IPS-20b (cell line): ENCODE results near the gene PRKCB.

Experiments used
- H3K27ac ChIP-seq: one replicate; pipeline ENCODE4 v1.5.1; 2013; ENCODE audit warnings: low read length
- H3K27me3 ChIP-seq: 2 replicates; pipeline ENCODE4 v1.6.1; 2013; ENCODE audit warnings: mild to moderate bottlenecking, low read length, inconsistent platforms; ENCODE audit not compliant: insufficient read depth
- H3K36me3 ChIP-seq: 2 replicates; pipeline ENCODE4 v1.6.1; 2013; ENCODE audit warnings: low read depth, mild to moderate bottlenecking, inconsistent platforms, low read length, moderate library complexity; ENCODE audit not compliant: insufficient read depth
- H3K4me1 ChIP-seq: 2 replicates; pipeline ENCODE4 v1.6.1; 2013; ENCODE audit warnings: mild to moderate bottlenecking, control low read depth, inconsistent platforms, low read length, moderate library complexity; ENCODE audit not compliant: insufficient read depth
- H3K4me3 ChIP-seq: 2 replicates; pipeline ENCODE4 v1.5.1; 2013; ENCODE audit warnings: mild to moderate bottlenecking, low read length, inconsistent platforms
- H3K9ac ChIP-seq: 2 replicates; pipeline ENCODE4 v1.6.1; 2013; ENCODE audit warnings: low read depth, mild to moderate bottlenecking, inconsistent platforms, low read length, moderate library complexity
- H3K9me3 ChIP-seq: 2 replicates; pipeline ENCODE4 v1.6.1; 2013; ENCODE audit warnings: mild to moderate bottlenecking, low read depth, low read length, inconsistent platforms; ENCODE audit not compliant: insufficient read depth

PRKCB gene

GRCh38 chr16:23823475-23824384 is 12.1 kb upstream of the PRKCB start:
- Histone ChIP-seq H3K9ac (no peak overlapping the region), H3K9me3 (no peaks in the 10 kb centered on the region), H3K4me1 (no peaks in the 10 kb centered on the region), H3K4me3 (no peak overlapping the region), H3K27ac (no peak overlapping the region), H3K27me3 (peaks cover 7% of the 10 kb centered on the region; the same call in 1 of the 2 replicates), H3K36me3 (no peaks in the 10 kb centered on the region)

- no peak overlapping the region for H3K27ac ChIP-seq
- no peaks in the 10 kb centered on the region for H3K4me1 ChIP-seq
- H3K27me3 ChIP-seq = peaks cover 7% of the 10 kb centered on the region; the same call in 1 of the 2 replicates
- no peak overlapping the region for H3K9ac ChIP-seq
- H3K36me3 ChIP-seq = no peaks in the 10 kb centered on the region
- no peaks in the 10 kb centered on the region for H3K9me3 ChIP-seq
- H3K4me3 ChIP-seq = no peak overlapping the region
These were observed 10.9 kb upstream of the PRKCB start for GRCh38 chr16:23824909-23825308.

- no peak overlapping the region for H3K4me3 ChIP-seq
- no peak overlapping the region for H3K27ac ChIP-seq
- H3K9ac ChIP-seq = no peak overlapping the region
- H3K9me3 ChIP-seq = no peaks in the 10 kb centered on the region
- H3K36me3 ChIP-seq = no peaks in the 10 kb centered on the region
- H3K4me1 ChIP-seq = no peaks in the 10 kb centered on the region
- peaks cover 7% of the 10 kb centered on the region; the same call in 1 of the 2 replicates for H3K27me3 ChIP-seq
These were observed 9.2 kb upstream of the PRKCB start for GRCh38 chr16:23826528-23827045.

GRCh38 chr16:23827057-23827456 is 8.7 kb upstream of the PRKCB start:
- Histone ChIP-seq H3K4me3 (no peak overlapping the region), H3K9me3 (no peaks in the 10 kb centered on the region), H3K27me3 (peaks cover 7% of the 10 kb centered on the region; the same call in 1 of the 2 replicates), H3K4me1 (no peaks in the 10 kb centered on the region), H3K36me3 (no peaks in the 10 kb centered on the region), H3K27ac (no peak overlapping the region), H3K9ac (no peak overlapping the region)

GRCh38 chr16:23829454-23829853 is 6.3 kb upstream of the PRKCB start:
- Histone ChIP-seq H3K9ac (no peak overlapping the region), H3K36me3 (no peaks in the 10 kb centered on the region), H3K4me3 (no peak overlapping the region), H3K27ac (no peak overlapping the region), H3K27me3 (peaks cover 28% of the 10 kb centered on the region), H3K9me3 (no peaks in the 10 kb centered on the region), H3K4me1 (no peaks in the 10 kb centered on the region)

GRCh38 chr16:23830276-23830675 is 5.5 kb upstream of the PRKCB start:
- no peaks in the 10 kb centered on the region for H3K4me1 ChIP-seq
- no peak overlapping the region for H3K4me3 ChIP-seq
- no peaks in the 10 kb centered on the region for H3K36me3 ChIP-seq
- H3K27me3 ChIP-seq = peaks cover 36% of the 10 kb centered on the region
- no peak overlapping the region for H3K27ac ChIP-seq
- H3K9me3 ChIP-seq = no peaks in the 10 kb centered on the region
- H3K9ac ChIP-seq = no peak overlapping the region

GRCh38 chr16:23832882-23833281 is 2.9 kb upstream of the PRKCB start:
- Histone ChIP-seq H3K27me3 (peaks cover 50% of the 10 kb centered on the region), H3K4me1 (no peaks in the 10 kb centered on the region), H3K4me3 (no peak overlapping the region), H3K27ac (no peak overlapping the region), H3K9me3 (no peaks in the 10 kb centered on the region), H3K9ac (no peak overlapping the region), H3K36me3 (no peaks in the 10 kb centered on the region)

- no peaks in the 10 kb centered on the region for H3K4me1 ChIP-seq
- H3K27me3 ChIP-seq = peaks cover 56% of the 10 kb centered on the region
- H3K4me3 ChIP-seq = no peak overlapping the region
- no peaks in the 10 kb centered on the region for H3K9me3 ChIP-seq
- H3K27ac ChIP-seq = no peak overlapping the region
- no peak overlapping the region for H3K9ac ChIP-seq
- no peaks in the 10 kb centered on the region for H3K36me3 ChIP-seq
These were observed 2.3 kb upstream of the PRKCB start for GRCh38 chr16:23833504-23833903.

- Histone ChIP-seq H3K27me3 (peaks cover 62% of the 10 kb centered on the region), H3K9me3 (no peaks in the 10 kb centered on the region), H3K9ac (no peak overlapping the region), H3K4me3 (no peak overlapping the region), H3K36me3 (no peaks in the 10 kb centered on the region), H3K27ac (no peak overlapping the region), H3K4me1 (no peaks in the 10 kb centered on the region)
These were observed 1.7 kb upstream of the PRKCB start for GRCh38 chr16:23833960-23834685.

GRCh38 chr16:23836078-23836403 is 258 bp downstream of the PRKCB start:
- H3K36me3 ChIP-seq = no peaks in the 10 kb centered on the region
- no peaks in the 10 kb centered on the region for H3K4me1 ChIP-seq
- H3K9me3 ChIP-seq = no peaks in the 10 kb centered on the region
- H3K27me3 ChIP-seq = peaks cover 79% of the 10 kb centered on the region
- no peak overlapping the region for H3K9ac ChIP-seq
- H3K27ac ChIP-seq = no peak overlapping the region
- peak overlapping the region; percentile 66; the same call in 1 of the 2 replicates for H3K4me3 ChIP-seq

- no peak overlapping the region for H3K9ac ChIP-seq
- no peaks in the 10 kb centered on the region for H3K4me1 ChIP-seq
- peak overlapping the region; percentile 66 for H3K4me3 ChIP-seq
- H3K9me3 ChIP-seq = no peaks in the 10 kb centered on the region
- H3K27me3 ChIP-seq = peaks cover 79% of the 10 kb centered on the region
- no peak overlapping the region for H3K27ac ChIP-seq
- H3K36me3 ChIP-seq = no peaks in the 10 kb centered on the region
These were observed 875 bp downstream of the PRKCB start for GRCh38 chr16:23836404-23837311.
